DND-41 (cell line): Measurements from ENCODE around the gene ADAM15.

Source experiments
- CTCF ChIP-seq: IDR thresholded peaks from 2 replicates; pipeline ENCODE4 v1.5.1; 2012; ENCODE audit warnings: borderline replicate concordance, low read length, moderate library complexity, mild to moderate bottlenecking; ENCODE audit not compliant: poor library complexity, severe bottlenecking; ENCODE audit errors: extremely low read depth
- EZH2 ChIP-seq: IDR thresholded peaks from 3 replicates; pipeline ENCODE4 v1.6.1; 2012; ENCODE audit warnings: borderline replicate concordance, low read depth, mild to moderate bottlenecking, moderate library complexity, low read length, inconsistent platforms; ENCODE audit not compliant: severe bottlenecking

GRCh38 chr1:155003227-155003765 lies 47.8 kb upstream of the ADAM15 start:
- no peak for TF ChIP-seq CTCF
- no peak for TF ChIP-seq EZH2
